ENCODE results near the gene CAMK2A. TPM values are rescaled to one million over a fixed set of nuclear protein-coding genes. Genes with fewer than 3 reads are reported as not detected.

The CAMK2A gene
- total and polyA plus RNA-seq, 2 donors (not counting 1 experiment from before 2014, with no cell fraction given): 2.1 to 3.1 TPM

GRCh38 chr5:150284311-150284710, 5.3 kb downstream of the CAMK2A start:
- Histone ChIP-seq H4K20me1 (ENCODE audit: control insufficient read depth, extremely low read depth, insufficient read depth, low read length) (no peaks in the 10 kb centered on the region), H2AFZ (ENCODE audit: low read length) (no peak overlapping the region), H3K36me3 (ENCODE audit: control insufficient read depth, insufficient read depth, low read length) (no peaks in the 10 kb centered on the region), H3K27me3 (ENCODE audit: control insufficient read depth, insufficient read depth, low read length) (no peaks in the 10 kb centered on the region), H3K4me3 (replicated peaks in 1 of 4; ENCODE audit: control extremely low read depth in 1 of 4, insufficient read depth in 1 of 4, low read depth in 3 of 4, low read length in 4 of 4) (no peak overlapping the region), H3K4me1 (ENCODE audit: control insufficient read depth, extremely low read depth, insufficient read depth, low read length) (no peaks in the 10 kb centered on the region), H3K9ac (ENCODE audit: insufficient read depth, low read length) (no peak overlapping the region), H3K9me3 (ENCODE audit: control insufficient read depth, insufficient read depth, low read depth, low read length) (no peaks in the 10 kb centered on the region), H3K79me2 (ENCODE audit: control insufficient read depth, insufficient read depth, low read length) (no peaks in the 10 kb centered on the region), H3K27ac (ENCODE audit: insufficient read depth, low read length) (no peak overlapping the region), H3K4me2 (ENCODE audit: extremely low read depth, insufficient read depth, low read length) (no peak overlapping the region)
- DNase-seq (ENCODE audit: low read depth in 2 of 2): no peak
- TF ChIP-seq CTCF (conservative IDR thresholded peaks at IDR 0.05 in 1 of 2, IDR thresholded peaks at IDR 0.05 in 1 of 2; ENCODE audit: low read depth in 1 of 2, low read length in 2 of 2): no peak
- no peak for TF ChIP-seq EZH2 (IDR thresholded peaks at IDR 0.05; ENCODE audit: low read length, missing control alignments)

- H3K4me3 ChIP-seq (replicated peaks in 1 of 4; ENCODE audit: control extremely low read depth in 1 of 4, insufficient read depth in 1 of 4, low read depth in 3 of 4, low read length in 4 of 4): no peak overlapping the region
- H4K20me1 ChIP-seq (ENCODE audit: control insufficient read depth, extremely low read depth, insufficient read depth, low read length): no peaks in the 10 kb centered on the region
- H3K9me3 ChIP-seq (ENCODE audit: control insufficient read depth, insufficient read depth, low read depth, low read length): no peaks in the 10 kb centered on the region
- no peaks in the 10 kb centered on the region for H3K27me3 ChIP-seq (ENCODE audit: control insufficient read depth, insufficient read depth, low read length)
- no peaks in the 10 kb centered on the region for H3K36me3 ChIP-seq (ENCODE audit: control insufficient read depth, insufficient read depth, low read length)
- H3K9ac ChIP-seq (ENCODE audit: insufficient read depth, low read length): no peak overlapping the region
- no peaks in the 10 kb centered on the region for H3K4me1 ChIP-seq (ENCODE audit: control insufficient read depth, extremely low read depth, insufficient read depth, low read length)
- no peak overlapping the region for H3K4me2 ChIP-seq (ENCODE audit: extremely low read depth, insufficient read depth, low read length)
- no peak for DNase-seq (ENCODE audit: low read depth in 2 of 2)
- H3K79me2 ChIP-seq (ENCODE audit: control insufficient read depth, insufficient read depth, low read length): no peaks in the 10 kb centered on the region
- TF ChIP-seq CTCF (conservative IDR thresholded peaks at IDR 0.05 in 1 of 2, IDR thresholded peaks at IDR 0.05 in 1 of 2; ENCODE audit: low read depth in 1 of 2, low read length in 2 of 2): no peak
- no peak for TF ChIP-seq EZH2 (IDR thresholded peaks at IDR 0.05; ENCODE audit: low read length, missing control alignments)
- no peak overlapping the region for H2AFZ ChIP-seq (ENCODE audit: low read length)
- H3K27ac ChIP-seq (ENCODE audit: insufficient read depth, low read length): no peak overlapping the region
Measured at GRCh38 chr5:150283904-150284303, 5.7 kb downstream of the CAMK2A start.

GRCh38 chr5:150281987-150282386, 7.6 kb downstream of the CAMK2A start:
- Histone ChIP-seq H3K9ac (ENCODE audit: insufficient read depth, low read length) (no peak overlapping the region), H3K4me2 (ENCODE audit: extremely low read depth, insufficient read depth, low read length) (no peak overlapping the region), H3K36me3 (ENCODE audit: control insufficient read depth, insufficient read depth, low read length) (no peaks in the 10 kb centered on the region), H3K27ac (ENCODE audit: insufficient read depth, low read length) (no peak overlapping the region), H3K27me3 (ENCODE audit: control insufficient read depth, insufficient read depth, low read length) (no peaks in the 10 kb centered on the region), H4K20me1 (ENCODE audit: control insufficient read depth, extremely low read depth, insufficient read depth, low read length) (no peaks in the 10 kb centered on the region), H3K9me3 (ENCODE audit: control insufficient read depth, insufficient read depth, low read depth, low read length) (no peaks in the 10 kb centered on the region), H2AFZ (ENCODE audit: low read length) (no peak overlapping the region), H3K4me3 (replicated peaks in 1 of 4; ENCODE audit: control extremely low read depth in 1 of 4, insufficient read depth in 1 of 4, low read depth in 3 of 4, low read length in 4 of 4) (no peak overlapping the region), H3K4me1 (ENCODE audit: control insufficient read depth, extremely low read depth, insufficient read depth, low read length) (peaks cover 5% of the 10 kb centered on the region), H3K79me2 (ENCODE audit: control insufficient read depth, insufficient read depth, low read length) (no peaks in the 10 kb centered on the region)
- no peak for DNase-seq (ENCODE audit: low read depth in 2 of 2)
- TF ChIP-seq EZH2 (IDR thresholded peaks at IDR 0.05; ENCODE audit: low read length, missing control alignments) (no peak), CTCF (conservative IDR thresholded peaks at IDR 0.05 in 1 of 2, IDR thresholded peaks at IDR 0.05 in 1 of 2; ENCODE audit: low read depth in 1 of 2, low read length in 2 of 2) (no peak)

Measured in fibroblast of lung (primary cell).